GM21423 (cell line): Measurements from ENCODE around the gene ADGRB2.

Source experiments
- ATAC-seq: cut with Tn5 transposase; IDR thresholded peaks from one replicate; pipeline ENCODE4 v1.9.1; 2021; ENCODE audit warnings: mild to moderate bottlenecking, moderate library complexity; ENCODE audit not compliant: unreplicated experiment

The ADGRB2 gene

DNA sequence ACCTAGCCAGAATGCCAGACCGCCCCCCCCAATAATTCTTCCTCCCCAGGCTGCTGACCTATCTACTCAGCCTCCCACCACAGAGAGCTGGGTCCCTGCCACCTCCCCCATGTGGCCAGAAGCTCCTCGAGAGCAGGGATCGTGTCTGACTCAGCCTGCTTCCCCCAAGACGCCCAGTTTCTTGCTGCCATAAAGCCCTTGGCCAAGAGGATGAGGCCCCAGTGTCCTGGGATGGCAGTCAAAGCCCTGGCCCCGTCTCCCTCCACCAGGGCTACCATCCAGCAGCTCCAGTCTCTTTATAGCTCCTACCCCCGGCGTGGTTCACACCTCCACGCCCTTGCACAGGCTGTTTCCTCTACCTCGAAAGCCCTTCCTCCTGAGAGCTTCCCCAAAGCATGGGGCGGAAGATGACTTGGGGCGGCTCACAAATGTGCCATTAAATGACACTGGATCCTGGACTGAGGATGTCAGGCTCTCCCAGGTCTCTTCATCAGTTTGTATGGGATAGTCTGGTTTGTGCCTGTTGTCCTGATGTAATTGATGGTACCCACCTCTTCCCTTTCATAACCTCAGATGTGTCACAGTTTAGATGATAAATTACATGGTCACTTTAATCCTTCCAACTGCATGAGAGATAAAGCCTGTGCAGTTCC, 13.2 kb downstream of the ADGRB2 start:
- ATAC-seq = no peak

- ATAC-seq = no peak
Observed at GRCh38 chr1:31749785-31750735, 14.1 kb downstream of the ADGRB2 start.

DNA sequence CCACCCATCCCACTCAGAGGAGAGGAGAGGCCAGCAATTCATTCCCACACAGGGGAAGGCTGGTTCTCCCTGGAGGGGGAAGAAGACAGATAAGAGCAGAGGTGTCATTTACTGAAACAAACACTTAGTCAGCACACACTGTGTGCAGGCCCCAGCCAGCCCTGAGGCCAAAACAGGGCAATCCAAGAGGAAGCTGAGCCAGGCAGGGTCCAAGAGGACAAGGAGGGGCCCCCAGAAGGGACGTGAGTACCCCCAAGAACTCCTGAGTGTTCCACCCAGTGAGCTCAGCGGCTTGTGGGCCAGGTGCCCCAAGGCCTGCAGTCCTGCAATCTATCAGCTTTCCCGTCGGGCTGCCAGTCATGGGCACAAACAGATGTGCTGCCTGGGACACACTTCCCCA, 15.8 kb downstream of the ADGRB2 start:
- no peak for ATAC-seq

DNA sequence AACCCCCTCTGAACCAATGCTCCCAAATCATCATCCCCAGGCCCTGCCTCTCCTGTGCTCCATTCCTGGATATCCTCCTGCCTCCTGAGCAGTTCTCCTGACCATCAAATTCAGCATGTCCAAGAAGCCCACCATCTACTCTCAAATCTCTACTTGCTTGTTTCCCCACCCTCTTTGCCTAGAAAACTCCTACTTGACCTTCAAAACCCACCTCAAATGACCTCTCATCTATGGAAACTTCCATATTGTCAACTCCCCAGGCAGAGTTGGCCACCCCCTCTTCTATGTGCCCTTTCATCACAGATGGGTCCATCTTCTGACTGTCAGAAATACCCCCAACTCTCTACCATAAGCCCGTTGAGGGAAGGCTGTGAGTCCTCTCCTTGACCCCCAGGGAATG, 16.8 kb downstream of the ADGRB2 start:
- ATAC-seq = no peak

DNA sequence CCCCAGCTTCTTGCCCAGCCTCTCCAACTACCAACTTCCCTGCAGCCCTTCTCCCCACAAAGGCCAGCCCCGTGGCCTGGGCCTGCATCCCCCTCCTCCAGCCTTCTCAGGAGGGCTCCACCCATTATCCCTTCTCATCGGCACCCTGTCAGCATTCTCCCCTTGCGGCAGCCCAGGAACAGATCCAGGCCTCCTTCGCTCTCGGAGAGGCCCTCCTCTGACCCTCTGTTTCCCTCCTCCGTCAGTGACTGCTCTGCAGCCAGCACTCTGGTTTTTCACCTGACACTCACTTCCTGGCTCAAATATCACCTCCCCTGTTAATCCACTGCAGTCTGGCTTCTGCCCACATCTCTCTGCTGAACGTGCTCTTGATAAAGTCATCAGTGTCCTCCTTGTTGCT, 17.5 kb downstream of the ADGRB2 start:
- no peak for ATAC-seq

GRCh38 chr1:31745946-31746670, 18.0 kb downstream of the ADGRB2 start:
- ATAC-seq = no peak

DNA sequence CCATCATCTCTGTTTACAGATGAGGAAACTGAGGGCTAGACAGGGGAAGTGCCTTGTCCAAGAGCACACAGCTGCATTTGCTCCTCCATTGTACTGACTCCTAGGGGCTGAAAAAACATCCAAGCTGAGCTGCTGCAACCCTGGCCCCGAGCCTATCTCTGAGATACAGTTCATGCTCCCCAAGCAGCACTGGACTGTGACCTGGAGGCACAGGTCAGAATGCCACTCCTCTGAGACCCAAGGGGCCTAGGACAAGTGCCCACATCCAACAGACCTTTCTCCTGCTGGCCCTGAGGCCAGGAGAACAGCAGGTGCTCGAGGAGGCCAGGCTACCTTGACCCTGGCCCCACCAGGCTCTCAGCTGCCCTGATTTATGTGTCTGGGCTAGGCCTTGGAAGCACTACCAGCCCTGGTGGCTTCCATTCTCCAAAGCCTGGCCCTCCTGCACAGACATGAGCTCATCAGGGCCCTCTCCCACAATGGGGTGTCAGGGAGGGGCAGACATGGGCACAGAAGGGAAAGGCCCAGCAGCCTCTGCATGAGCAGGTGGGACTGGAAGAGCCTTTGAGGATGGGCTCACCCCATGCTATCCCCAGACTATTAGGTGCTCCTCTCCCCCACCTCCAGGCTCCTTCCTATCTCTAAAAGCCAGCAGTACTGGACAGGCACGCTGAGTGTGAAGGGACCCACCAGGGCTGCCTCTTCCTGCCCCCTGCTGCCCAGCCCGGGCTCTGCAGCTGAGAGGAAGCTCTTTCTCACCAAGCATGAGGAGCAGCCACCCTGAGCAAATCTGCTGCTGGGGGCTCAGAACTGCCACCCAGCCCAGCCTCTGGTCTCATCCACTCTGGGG, 18.8 kb downstream of the ADGRB2 start:
- no peak for ATAC-seq

- peak; percentile 50 for ATAC-seq
Observed at GRCh38 chr1:31744165-31744888, 19.8 kb downstream of the ADGRB2 start.

- ATAC-seq = no peak
Observed at GRCh38 chr1:31742462-31743212, 21.5 kb downstream of the ADGRB2 start.

DNA sequence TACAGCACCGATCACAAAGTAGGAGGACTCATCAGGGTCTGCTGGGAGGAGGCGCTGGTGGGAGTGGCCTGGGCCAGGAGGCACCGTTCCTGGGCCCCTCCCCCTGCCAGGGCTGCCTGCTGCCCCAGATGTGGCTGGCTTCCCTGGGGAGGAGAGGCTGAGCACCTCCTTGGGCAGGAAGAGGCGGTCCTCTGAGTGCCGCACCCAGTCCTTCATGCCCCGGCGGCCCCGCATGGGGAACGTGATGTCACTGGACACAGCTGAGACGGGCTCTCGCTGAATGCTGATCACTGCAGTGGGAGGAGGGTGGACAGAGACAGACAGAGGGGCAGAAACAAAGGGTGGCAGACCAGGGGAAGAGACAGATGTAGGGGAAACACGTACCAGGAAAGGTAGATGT, 24.8 kb downstream of the ADGRB2 start:
- no peak for ATAC-seq

GRCh38 chr1:31736675-31737074, 27.5 kb downstream of the ADGRB2 start:
- no peak for ATAC-seq

DNA sequence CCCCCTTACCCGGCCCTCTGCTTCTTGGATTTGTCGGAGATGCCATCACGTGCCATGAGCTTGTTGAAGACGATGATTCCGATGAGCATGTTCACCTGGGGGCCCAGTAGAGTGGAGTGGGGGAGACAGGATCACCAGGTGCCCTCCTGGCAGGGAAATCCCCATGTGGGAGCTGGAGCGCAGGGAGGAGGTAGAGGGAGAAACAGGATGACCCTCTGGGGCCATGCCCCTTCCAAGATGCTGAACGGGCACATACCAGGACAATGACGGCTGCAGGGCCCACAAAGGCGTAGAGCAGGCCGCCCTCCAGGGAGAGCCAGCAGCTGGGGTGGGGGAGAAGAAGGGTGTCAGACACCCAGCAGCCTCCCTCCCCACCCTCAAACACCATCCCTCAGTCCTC, 28.6 kb downstream of the ADGRB2 start:
- no peak for ATAC-seq

GRCh38 chr1:31734582-31735107, 29.5 kb downstream of the ADGRB2 start:
- ATAC-seq = no peak

DNA sequence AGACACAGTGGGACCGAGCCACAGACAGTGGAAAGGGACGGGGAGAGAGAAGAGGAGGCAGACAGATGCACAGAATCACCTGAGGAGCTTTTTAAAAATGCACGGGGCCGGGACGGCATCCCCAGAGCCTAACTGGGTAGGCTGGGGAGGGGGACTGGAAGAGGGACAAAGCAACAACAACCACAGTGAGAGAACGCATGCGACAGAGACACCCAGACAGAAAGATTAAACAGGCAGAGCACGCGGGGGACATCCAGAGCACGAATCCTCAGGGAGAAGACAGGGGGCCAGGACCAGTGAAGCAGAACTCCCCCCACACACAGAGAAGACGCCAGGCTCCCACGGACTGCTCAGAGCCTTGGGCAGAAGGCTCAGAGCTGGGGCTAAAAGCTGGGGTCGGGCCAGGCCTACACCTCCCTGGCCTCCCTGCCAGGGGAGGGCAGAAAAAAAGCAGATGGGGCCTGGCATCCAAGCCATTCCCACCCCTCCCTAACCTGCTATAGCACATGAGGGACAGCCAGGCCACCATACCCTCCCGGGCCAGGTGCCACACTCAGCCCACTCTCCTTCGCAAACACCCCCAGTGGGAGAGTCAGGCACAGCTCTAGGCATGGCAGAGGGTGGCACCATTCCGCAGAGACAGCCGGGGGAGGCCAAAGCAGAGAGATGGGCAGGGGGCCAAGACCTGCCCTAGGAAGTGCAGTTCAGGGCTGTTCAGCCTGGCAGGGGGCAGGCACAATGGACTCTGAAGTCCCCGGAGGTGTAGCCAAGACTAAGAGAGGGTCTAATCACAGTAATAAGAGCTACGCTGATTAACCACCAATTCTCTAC, 30.5 kb downstream of the ADGRB2 start:
- no peak for ATAC-seq

- no peak for ATAC-seq
Observed at GRCh38 chr1:31732751-31733289, 31.3 kb downstream of the ADGRB2 start.

DNA sequence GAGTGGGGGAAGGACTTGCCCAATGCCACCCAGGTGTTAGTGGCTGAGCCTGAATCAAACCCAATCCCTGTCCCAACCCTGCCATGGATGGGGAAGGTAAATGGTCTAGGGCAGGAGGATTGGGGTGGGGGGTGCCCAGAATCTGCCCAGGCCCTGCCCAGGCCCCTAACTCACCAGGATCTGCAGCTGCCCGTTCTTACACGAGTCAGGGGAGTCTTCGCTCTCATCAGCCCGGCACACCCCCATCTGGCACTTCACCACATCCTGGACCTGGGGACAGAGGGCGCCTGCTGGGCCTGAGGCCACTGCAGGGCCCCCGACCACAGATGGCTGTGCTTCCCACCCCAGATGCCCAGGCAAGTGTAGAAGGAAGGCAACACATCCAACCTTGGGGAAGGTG, 31.8 kb downstream of the ADGRB2 start:
- ATAC-seq = no peak

GRCh38 chr1:31731049-31731565, 33.0 kb downstream of the ADGRB2 start:
- ATAC-seq = no peak
